ENCODE results near the gene ITGAV.

ITGAV gene

DNA sequence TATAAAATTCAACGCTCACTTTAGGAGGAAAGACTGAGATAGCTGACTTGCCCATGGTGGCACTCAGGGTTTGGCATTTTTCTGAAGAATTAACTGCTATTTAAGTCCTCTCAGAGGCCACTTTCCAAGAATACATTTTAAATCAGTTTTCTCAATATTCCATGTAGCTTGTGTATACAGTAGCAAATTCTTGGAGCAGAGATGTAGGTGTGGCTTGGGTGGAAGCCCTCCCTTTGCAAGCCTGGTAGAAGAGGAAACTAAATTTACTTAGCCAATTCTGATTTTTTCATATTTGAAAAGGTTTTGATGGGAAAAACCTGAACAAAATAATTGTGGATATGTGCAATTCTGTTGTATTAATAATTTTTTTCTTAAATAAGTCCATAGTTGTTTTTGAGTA, 14.0 kb upstream of the ITGAV start:
- DNase-seq = no peak

DNA sequence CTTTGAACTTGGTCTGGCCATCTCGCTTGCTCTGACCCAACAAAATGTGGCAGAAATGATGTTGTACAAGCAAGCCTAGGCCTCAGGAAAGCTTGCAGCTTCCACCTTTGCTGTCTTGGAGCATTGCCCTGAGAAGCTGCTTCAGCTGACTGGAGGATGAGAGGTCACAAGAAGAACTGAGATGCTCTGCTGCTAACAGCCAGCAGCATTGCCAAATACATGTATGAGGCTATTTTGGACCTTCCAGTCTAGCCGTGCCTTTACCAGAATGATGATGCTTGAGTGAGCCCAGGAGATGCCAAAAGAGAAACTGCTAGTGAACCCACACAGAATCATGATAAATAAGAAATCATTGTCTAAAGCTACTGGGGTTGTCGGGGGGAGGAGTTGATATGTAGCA, 13.2 kb upstream of the ITGAV start:
- DNase-seq = no peak

DNA sequence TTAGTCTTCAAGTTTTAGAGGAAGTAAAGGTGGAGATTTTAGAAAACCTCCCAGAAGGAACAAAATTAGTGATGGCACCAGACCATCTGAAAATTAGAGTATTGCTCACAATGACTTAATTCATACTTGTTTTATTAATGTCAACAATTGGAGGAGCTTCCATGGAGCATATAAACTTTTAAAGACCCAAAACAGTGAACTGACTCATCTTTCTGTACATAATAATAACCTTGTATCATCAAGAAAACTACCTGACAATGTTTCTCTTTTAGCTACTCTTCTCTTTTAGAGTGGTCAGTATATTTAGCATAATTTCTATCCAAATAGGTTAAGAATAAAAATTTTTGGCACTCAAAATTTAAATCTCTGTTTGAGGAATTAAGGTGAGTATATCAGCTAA, 7.2 kb upstream of the ITGAV start:
- no peak for DNase-seq

DNA sequence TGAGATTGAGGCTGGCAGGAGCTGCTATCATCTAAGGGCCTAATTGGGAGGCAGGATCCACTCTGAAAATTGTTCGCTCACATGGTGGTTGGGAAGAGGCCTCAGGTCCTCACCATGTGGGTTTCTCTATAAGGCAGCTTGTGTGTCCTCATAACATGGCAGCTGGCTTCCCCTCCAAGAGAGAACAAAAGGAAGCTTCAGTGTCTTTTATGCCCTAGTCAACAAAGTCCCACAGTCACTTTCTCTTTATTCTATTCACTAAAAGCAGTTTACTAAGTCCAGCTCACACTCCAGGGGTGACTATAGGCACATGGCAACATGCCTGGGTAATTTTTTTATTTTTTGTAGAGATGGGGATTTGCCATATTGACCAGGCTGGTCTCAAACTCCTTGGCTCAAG, 5.8 kb upstream of the ITGAV start:
- no peak for DNase-seq

DNA sequence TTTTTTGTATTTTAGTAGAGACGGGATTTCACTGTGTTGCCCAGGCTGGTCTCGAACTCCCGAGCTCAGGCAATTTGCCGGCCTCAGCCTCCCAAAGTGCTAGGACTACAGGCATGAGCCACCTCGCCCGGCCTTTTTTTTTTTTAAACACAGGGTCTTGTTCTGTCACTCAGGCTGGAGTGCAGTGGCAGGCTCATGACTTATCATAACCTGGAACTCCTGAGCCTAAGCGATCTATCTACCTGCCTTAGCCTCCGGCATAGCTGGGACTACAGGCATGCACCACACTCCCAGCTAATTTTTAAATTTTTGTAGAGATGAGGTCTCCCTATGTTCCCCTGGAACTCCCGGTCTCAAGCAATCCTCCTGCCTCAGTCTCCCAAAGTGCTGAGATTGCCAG, 1.4 kb upstream of the ITGAV start:
- DNase-seq = no peak

DNA sequence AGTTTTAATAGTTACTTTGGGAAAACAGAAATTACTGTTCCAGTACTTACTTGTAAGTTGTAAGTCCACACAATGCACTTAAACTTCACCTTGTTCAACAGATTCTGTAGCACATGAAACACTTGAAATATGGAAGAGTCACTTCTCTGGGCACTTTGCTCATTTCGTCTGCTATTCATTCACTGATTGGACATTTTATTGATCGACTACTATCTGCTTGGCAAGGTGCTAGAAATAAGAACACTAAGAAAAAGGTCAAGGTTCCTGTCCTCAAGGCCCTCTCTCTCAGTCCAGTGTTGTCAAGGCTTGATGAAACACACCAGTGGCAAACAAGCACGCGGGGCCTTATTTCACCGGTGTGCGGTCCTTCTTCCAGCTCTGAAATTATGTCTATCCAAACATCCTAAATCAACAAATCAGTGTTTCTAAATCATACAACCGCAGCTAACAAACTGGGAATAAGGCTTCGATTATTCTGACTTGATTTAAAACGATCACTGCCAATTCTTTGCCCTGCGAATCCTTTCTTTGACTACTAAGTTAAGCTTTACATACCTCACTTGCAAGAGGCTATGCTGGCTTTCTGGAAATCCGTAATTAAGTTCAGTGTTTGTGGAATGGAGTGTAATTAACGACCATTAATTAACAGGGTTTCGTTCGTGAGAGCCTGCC, 780 bp upstream of the ITGAV start:
- no peak for DNase-seq

DNA sequence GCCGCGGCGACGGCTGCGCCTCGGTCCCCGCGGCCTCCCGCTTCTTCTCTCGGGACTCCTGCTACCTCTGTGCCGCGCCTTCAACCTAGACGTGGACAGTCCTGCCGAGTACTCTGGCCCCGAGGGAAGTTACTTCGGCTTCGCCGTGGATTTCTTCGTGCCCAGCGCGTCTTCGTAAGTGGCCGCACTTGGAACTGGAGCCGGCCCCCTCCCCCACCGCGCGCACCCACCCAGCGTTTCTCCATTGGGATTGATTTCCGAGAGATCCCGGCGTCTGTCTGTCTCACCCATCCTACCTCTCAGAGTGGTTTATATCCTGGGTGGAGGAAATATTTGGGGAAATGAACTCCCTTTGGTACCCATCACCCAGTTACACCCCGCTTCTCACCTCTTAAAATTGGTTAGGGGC, 498 bp downstream of the ITGAV start:
- no peak for DNase-seq

DNA sequence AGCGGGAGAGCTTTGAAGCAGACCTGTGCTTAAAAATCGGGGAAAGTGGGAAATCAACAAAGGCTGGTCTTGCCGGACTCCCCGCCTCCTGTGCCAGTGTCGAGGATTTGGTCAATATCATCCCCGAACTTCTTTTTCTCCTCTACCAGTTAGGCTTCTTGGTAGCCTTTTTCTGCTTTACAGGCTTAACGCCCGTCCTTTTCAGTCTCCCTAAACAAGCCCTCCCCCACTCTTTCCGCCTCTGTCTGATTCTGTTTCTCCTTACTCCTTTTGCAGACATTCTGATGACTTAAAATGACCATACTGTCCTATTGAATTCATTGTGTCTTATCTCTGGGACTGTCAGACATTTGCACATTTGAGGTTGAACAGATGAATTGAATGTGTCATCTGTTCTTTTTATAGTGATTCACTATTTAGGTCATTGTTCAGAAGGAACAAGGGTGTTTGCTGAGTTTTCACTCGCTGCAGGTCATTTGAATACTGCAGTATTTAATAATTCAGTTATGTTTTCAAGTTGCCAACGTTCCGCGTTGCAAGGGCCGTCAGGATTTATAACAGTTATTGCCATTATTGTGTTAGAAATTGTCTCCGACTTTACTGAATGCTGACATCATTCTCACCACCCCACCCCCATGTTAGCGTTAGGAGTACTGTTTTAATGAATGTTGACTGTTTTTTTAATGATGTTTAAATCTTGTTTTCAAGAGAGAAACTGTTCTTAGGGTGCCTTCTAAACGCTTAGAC, 1.1 kb downstream of the ITGAV start:
- DNase-seq = no peak

DNA sequence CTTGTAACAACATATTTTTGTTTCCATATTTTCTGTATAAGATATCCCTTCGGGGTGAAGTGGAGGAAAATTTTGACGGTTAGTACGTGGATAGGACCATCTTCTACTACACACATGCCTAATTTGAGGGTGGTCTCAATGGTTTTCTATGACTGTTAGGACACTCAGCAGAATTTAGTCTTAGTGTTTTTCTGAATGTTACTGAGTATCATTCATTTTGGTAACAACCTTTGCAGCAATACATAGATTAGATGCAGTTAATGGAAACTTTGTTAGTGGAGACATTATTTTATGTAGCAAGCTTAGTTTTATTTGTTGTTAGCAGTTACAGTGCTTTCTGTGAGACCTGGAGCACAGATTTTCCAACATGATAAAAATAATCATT, 1.6 kb downstream of the ITGAV start:
- DNase-seq = no peak

DNA sequence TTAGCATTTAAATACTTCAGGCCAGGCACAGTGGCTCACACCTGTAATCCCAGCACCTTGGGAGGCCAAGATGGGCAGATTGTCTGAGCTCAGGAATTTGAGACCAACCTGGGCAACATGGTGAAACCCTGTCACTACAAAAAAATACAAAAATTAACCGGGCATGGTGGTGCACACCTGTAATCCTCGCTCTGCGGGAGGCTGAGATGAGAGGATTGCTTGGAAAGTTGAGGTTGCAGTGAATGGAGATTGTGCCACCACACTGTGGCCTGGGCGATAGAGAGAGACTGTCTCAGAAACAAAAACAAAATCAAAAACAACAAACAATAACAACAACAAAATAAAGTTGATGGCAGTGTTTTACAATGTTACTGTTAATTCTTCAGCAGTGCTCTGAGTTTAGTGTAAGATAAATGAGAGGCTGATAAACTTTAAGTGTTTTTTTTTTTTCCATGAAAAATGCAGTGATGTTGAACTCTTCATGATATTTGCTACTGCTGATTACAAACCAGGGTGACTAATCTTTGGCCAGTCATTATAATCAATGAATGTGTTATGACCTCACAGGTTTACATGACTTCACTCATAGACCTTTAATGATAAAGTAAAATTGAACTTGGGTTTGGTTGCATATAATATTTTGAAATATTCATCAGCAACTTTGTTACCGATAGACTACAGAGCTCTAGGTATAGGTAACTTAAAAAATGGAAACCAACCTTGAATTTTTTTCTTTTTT, 2.5 kb downstream of the ITGAV start:
- no peak for DNase-seq

DNA sequence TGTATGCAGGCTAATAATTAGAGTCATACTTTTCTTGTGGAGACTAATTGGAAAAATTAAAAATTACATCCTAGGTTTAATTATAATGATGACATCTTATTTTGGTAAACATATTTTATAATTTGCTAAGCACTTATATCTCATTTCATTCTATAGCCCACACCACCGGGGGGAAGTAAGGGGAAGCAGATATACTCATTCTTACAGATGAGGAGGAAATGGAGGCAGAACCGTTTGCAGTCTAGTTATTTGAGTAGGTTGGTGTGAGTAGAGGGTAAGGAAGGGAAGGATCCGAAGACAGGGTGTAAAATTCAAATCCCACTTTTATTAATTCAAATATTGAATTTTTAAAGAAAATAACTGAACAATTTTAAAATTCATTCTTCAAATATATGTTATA, 3.7 kb downstream of the ITGAV start:
- no peak for DNase-seq

DNA sequence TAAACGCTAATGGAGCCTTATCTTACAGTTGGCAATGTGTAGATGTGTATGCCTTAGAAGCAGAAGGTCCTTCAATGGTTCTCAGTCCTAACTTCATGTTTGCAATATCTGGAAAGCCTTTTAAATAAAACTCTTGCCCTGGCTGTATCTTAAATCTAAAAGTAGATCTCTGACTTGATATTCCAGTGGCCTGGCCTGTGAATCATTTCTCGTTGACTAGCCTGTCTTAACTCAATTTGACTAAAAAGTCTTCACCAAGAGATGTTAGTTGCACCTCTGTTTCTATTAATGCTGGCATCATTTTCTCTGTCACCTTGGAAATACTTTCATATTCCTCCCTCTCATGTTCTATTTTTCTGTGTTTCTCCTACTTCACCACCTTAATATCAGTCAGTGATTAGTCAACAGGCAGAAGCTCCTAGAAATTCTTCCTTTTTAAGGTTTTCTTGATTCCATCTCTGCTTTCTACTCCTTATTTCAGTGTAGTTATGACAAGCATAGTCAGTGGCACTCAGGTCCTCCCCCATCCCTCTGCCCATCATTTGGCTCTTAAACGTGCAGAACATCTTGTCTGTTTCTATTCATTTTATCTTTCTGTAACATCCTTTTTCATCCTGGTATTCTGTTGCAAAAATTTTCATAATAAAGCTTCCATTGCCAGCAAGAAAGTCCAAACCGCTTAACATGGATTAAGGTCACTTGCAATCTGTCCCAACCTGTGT, 4.3 kb downstream of the ITGAV start:
- no peak for DNase-seq

DNA sequence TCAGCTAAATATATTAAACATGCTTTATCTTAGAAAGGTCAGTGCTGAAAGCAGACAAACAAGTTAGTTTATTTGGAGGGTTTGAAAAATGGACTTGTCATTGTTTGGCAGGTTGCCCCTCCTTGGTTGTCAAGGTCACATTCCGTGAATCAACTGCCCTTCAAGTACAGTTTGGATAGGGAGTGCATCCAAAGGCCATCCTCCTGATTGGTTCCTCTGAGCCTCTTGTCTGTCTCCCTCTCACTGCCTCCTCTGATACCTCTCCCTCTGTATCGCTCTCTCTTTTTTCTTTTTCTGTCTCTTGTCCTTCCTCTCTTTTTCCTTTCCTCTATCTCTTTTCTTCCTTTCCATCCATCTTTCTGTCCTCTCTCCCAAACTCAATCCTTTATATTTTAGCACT, 5.4 kb downstream of the ITGAV start:
- no peak for DNase-seq

DNA sequence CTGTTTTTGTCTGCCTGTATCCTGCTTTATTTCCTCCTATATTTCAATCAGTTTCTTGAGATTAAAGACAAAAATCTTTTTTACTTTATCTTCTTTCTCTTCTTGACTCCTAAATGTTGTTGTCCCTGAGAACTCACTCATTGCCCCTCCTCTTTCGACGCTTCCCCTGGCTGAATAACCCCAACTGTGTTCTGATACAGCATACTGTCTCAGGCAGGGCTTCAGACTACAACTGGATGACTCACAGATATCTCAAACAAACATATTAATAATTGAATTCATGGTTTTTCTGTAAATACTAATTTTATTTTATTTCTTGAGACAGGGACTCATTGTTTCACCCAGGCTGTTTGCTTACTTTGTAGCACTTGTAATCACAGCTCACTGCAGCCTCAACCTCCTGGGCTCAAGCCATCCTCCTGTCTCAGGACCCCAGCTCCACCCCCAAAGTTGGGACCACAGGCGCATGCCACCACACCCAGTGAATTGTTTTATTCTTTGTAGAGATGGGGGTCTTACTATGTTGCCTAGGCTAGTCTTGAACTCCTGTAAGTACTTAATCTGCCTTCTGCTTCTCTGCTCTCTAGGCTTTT, 9.4 kb downstream of the ITGAV start:
- no peak for DNase-seq

DNA sequence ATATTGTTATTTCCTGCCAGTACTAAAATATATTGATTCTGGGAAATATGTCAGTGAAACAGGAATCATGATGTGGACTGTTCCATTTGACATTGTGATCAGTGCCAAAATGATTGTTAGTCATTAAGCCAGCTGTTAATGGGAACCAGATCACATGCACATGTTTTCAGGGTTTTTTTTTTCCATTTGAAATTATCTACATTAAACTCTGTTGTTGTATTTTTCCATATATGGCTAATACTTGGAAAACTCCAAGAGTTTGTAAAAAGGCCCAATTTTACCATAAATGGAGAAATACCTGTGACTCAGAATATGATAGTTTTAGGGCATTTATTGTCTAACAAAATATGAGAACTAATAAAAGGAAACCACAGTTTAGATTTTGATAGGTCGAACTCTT, 13.4 kb downstream of the ITGAV start:
- DNase-seq = no peak

DNA sequence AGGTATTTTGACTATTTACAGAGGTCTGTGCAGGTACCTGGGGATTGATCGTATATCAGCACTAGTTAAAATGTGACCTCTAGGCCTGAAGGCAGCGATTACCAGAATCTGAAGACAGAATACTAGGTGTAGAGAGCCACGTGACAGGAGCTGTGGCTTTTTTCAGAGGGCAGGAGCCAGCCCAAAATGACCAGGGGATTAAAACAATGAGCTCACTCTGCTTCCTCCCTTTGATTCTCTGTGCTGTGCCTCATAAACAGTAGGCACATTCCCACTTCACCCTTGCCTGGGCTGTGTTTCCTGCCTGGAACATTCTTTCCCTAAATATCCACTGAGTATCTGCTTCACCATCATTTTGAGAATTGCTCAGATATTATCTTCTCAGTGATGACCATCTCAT, 15.2 kb downstream of the ITGAV start:
- DNase-seq = no peak

DNA sequence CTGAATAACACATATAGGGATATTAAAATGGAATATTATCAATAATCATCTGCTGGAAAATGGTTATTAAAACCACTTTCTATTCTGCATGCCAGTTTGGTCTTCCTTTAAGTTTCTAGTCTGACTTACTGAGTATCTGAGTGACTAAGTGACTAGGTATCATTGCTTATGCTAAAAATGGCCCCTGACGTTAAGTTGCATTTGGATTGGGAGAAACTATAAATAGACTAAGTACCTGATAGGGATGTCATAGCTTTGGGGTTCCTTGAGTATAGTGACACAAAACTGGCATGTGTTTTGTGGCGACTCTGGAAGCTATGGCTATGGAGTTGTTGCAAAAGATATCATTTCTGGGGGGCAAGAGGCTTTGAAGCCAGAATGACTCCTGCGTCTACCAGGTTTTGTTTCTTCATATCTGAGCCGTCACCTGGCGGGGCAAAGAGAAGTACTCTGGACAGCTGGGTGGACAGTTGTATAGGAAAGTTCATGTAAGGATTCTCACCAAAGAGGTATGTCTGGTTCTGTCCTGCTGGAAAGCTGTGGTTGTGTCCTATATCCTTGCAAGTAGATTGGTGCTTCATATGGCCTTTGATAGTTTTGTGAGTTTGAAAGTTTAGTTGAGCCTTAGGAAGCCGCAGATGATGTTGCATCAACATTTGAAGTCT, 17.9 kb downstream of the ITGAV start:
- DNase-seq = no peak

DNA sequence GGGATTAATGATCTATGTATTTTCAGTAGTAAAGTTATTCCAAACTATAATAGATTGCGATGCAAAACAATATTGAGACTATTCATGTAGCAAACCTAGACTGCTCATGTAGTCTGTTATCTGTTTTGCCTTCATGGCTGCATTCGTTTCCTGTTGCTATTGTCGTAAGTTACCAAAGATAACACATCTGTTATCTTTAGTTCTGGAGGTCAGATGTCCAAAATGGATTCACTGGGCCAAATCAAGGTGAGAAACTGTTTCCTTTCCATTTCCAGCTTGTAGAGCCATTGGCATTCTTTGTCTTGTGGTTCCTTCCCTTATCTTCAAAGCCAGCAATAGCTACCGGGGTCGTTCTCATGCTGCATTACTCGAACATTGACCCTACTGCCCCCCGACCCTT, 20.9 kb downstream of the ITGAV start:
- DNase-seq = no peak

DNA sequence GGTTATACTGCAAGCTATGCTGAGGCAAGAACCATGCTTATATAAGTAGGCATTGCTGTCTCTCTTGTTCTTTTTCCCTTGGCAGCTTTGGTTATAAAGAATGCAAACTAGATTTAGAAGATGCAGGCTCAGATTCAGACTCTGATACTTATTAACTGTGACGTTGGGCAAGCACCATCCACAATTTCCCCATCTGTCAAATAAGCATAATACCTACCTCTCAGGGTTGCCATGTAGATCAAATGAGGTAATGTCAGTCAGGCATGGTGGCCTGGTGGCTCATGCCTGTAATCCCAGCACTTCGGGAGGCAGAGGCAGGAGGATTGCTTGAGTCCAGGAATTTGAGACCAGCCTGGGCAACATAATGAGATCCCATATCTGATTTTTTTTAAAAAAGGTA, 21.7 kb downstream of the ITGAV start:
- DNase-seq = no peak

DNA sequence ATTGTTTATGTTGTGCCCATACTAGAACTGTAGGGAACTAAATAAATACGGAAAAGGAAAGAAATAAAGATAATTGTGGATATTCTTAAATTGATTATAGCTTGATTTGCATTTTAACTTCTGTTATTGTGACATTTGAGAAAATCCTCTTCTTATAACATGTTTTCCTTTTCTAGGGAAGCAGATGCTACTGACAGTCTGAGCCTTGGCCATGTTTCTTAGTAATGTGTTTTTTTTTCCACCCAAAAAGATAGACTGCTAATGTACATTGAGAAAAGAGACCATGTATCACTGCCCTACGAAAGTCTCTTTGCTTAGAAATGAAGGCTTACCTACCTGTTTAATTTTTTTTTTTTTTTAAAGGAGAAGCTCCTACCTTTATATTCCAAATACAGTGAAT, 22.2 kb downstream of the ITGAV start:
- no peak for DNase-seq

DNA sequence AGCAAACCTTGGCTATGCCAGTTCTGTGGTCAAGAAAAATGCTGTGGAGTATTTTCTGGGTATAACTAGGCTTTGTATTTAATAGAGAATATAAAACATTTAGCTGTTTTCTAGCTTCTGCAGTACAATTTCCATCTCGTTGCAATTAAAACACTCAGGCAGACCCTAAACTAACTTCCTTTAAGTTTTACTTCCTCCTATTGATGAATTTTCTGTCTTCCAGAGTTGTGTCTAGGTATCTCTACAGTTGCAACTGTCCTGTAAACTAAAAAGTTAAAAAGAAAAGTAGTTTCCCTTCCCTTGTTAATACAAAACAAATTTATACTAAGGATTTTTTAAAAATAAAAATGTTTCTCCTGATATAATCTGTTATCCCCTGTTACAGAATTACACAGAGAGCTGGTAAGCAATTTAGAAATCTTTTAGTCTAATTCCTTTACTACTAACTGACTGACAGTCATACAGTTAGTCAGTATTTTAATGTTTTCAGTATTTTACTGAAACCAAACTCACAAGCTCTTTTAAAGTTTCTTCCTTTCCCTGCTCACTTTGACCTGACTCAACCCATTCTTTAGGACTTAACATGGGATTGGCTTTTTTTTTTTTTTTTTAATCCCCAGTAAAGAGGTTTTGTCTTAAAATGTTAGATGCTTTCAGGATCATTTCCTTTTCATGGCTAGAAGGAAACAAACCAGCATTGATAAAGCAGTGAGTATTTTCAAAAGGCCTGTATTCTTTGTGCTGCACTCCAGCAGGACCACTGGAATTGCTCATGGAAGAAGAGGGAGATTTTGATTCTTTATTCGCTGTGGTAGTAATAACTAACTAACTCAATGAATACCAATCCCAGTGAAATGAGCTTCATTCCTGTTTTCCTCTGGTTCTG, 22.9 kb downstream of the ITGAV start:
- no peak for DNase-seq

DNA sequence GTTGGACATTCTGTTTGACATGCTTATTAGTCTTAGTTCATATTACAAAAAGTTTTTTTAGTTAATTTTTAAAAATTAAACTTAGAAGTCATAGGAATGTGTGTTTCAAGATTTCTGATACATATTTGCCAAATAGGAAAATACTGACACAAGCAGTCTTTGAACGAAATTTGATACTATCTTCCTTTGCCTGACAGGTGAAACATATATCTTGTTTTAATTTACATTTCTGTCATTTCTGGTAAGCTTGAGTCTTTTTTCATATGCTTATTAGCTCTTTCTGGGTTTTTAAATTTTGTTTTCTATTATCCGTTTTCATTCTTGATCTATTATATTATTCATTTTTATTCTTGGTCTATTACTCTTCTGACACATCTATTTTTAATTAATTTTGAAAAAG, 24.5 kb downstream of the ITGAV start:
- no peak for DNase-seq

Measured in NK-92 treated with Interleukin-12 subunit alpha and Interleukin-12 subunit beta, amount 100 ng/mL, for 24 hours (cell line).